Type B pancreatic cell (in vitro differentiated cells): ENCODE results near the gene ZNF165. TPM values are rescaled to one million over a fixed set of nuclear protein-coding genes. Genes with fewer than 3 reads are reported as not detected.
"Not testable (repeated sequence)": the region's sequence is repeated elsewhere in the genome, so short reads cannot be mapped to it uniquely, and the experiment has no call there.

Experiments used
- DNase-seq: peaks from one replicate; pipeline ENCODE4 v3.0.0; 2021; ENCODE audit warnings: mixed read lengths; ENCODE audit not compliant: unreplicated experiment; ENCODE audit errors: extremely low spot score
- H3K27ac Mint-ChIP-seq: 2 replicates; pipeline ENCODE4 v1.8.0; 2021; ENCODE audit warnings: mild to moderate bottlenecking, mixed read lengths
- H3K27me3 Mint-ChIP-seq: 2 replicates; pipeline ENCODE4 v1.8.0; 2021; ENCODE audit warnings: mixed read lengths
- H3K36me3 Mint-ChIP-seq: 2 replicates; pipeline ENCODE4 v1.8.0; 2021; ENCODE audit warnings: mixed read lengths
- H3K4me1 Mint-ChIP-seq: one replicate; pipeline ENCODE4 v1.8.0; 2021; ENCODE audit warnings: mixed read lengths; ENCODE audit not compliant: unreplicated experiment
- H3K4me3 Mint-ChIP-seq: 2 replicates; pipeline ENCODE4 v1.8.0; 2021; ENCODE audit warnings: mild to moderate bottlenecking, mixed read lengths
- H3K9me3 Mint-ChIP-seq: 2 replicates; pipeline ENCODE4 v1.8.0; 2021; ENCODE audit warnings: mixed read lengths
- total RNA-seq: library from RNA; stranded (reverse); gene quantifications from 2 replicates; pipeline ENCODE4 v1.2.1, GENCODE V29; 2021; ENCODE audit warnings: low replicate concordance
- TF ChIP-seq, protein P1 (sequence below): fragments of 200-600 bp; sonication (generic); conservative IDR thresholded peaks from 2 replicates; pipeline ENCODE4 v1.5.0; 2021; ENCODE audit warnings: antibody characterized with exemption, mild to moderate bottlenecking

ZNF165 gene
- total RNA-seq, 1 donor from 2014 or later = 4.3 TPM

DNA sequence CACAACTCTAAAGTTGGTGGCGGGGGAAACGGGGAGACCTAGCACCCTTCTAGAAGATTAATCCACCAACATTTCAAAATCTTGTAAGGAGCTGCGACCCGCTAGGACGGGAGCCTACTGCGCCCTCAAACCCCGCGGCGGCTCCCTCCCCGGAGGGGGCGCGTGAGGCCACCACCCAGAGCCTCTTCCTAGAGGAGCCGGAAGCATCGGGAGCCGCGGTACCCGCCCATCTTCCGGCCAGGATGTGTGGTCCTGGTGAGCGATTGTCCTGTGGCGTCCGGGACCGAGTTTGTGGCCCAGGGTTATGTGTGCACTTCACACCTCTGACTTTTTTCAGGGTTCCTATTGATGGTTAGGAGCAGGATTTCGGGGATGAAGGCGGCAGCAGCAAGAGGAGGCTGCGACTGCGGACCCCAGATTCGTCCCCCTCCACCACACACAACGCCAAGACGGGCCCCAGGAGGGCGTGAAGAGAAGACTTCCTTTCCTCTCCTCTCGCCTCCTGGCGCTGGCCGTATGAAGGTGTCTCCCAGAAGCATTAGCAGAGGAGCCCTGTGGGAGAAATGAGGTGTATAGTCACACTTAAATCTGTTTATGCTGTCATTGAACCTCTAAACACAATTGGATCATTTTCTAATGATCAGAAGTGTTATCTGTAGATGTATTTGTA is 10.7 kb downstream of the ZNF165 start:
- H3K36me3 Mint-ChIP-seq = peaks cover 49% of the 10 kb centered on the region
- H3K4me1 Mint-ChIP-seq = no peaks in the 10 kb centered on the region

DNA sequence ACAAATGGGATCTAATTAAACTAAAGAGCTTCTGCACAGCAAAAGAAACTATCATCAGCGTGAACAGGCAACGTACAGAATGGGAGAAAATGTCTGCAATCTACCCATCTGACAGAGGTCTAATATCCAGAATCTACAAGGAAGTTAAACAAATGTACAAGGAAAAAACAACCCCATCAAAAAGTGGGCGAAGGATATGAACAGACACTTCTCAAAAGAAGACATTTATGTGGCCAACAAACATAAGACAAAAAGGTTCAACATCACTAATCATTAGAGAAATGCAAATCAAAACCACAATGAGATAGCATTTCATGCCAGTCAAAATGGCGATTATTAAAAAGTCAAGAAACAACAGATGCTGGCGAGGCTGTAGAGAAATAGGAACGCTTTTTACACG is 21.9 kb downstream of the ZNF165 start:
- H3K27me3 Mint-ChIP-seq = peaks cover 13% of the 10 kb centered on the region
- not testable (repeated sequence) for H3K4me1 Mint-ChIP-seq, H3K27ac Mint-ChIP-seq, DNase-seq, H3K4me3 Mint-ChIP-seq, H3K9me3 Mint-ChIP-seq, H3K36me3 Mint-ChIP-seq

More for the DNA sequence above, 10.7 kb downstream of the ZNF165 start:
- Mint-ChIP-seq H3K9me3 (peaks cover 28% of the 10 kb centered on the region), H3K4me3 (no peak overlapping the region), H3K27ac (no peak overlapping the region), H3K27me3 (no peaks in the 10 kb centered on the region)
- TF ChIP-seq, protein P1, sequence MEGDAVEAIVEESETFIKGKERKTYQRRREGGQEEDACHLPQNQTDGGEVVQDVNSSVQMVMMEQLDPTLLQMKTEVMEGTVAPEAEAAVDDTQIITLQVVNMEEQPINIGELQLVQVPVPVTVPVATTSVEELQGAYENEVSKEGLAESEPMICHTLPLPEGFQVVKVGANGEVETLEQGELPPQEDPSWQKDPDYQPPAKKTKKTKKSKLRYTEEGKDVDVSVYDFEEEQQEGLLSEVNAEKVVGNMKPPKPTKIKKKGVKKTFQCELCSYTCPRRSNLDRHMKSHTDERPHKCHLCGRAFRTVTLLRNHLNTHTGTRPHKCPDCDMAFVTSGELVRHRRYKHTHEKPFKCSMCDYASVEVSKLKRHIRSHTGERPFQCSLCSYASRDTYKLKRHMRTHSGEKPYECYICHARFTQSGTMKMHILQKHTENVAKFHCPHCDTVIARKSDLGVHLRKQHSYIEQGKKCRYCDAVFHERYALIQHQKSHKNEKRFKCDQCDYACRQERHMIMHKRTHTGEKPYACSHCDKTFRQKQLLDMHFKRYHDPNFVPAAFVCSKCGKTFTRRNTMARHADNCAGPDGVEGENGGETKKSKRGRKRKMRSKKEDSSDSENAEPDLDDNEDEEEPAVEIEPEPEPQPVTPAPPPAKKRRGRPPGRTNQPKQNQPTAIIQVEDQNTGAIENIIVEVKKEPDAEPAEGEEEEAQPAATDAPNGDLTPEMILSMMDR = no peak
- DNase-seq = no peak

DNA sequence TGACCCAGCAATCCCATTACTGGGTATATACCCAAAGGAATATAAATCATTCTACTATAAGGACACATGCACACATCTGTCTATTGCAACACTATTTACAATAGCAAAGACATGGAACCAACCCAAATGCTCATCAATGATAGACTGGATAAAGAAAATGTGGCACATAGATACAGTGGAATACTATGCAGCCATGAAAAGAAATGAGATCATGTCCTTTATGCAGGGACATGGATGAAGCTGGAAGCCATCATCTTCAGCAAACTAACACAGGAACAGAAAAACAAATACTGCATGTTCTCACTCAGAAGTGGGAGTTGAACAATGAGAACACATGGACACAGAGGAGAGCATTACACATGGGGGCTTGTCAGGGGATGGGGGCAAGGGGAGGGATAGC is 22.3 kb downstream of the ZNF165 start:
- H3K36me3 Mint-ChIP-seq, H3K27ac Mint-ChIP-seq: not testable (repeated sequence)

DNA sequence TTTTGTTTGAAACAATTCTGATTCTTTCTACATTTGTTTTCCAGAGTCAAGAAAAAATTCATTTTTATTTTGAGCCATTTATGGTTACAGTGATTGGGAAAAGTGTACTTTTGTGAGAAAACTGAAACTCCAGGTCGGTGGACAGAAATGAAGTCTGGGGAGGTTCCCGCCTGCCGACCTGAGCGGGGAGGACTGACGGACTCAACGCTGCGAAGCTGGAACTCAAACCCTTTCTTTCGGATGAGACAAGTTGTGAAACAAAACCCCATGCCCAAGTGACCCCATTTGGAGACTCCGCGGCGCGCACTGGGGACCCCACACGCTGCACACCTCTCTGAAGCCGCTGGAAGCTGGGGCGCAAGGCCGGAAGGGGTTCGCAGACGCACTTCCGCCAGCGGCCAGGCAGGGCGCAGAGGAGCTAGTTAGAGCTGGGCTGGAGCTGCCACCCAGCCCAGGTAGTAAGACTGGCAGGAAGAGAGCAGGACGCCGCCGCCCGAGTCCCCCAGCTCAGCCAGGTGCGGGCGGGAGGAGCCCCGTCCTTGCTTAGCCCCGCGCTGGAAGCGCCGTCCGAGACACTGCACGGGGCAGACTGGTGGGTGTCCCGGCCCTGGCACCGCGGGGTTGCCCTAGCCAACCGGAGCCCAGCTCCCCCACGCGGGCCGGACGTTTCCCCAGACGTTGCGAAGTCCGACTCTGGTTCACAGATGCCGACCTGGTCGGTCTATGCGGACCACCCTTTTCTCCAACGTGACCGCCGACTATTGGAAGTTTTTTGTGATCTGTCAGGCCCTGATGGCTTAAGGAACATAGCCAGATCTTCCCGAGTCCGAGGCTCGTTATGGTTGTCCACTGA is 24.2 kb downstream of the ZNF165 start:
- H3K36me3 Mint-ChIP-seq = peaks cover 3% of the 10 kb centered on the region

More for the DNA sequence above, 22.3 kb downstream of the ZNF165 start:
- H3K9me3 Mint-ChIP-seq, H3K4me1 Mint-ChIP-seq, DNase-seq: not testable (repeated sequence)
- peak overlapping the region; percentile 34 for H3K4me3 Mint-ChIP-seq
- peaks cover 13% of the 10 kb centered on the region for H3K27me3 Mint-ChIP-seq

DNA sequence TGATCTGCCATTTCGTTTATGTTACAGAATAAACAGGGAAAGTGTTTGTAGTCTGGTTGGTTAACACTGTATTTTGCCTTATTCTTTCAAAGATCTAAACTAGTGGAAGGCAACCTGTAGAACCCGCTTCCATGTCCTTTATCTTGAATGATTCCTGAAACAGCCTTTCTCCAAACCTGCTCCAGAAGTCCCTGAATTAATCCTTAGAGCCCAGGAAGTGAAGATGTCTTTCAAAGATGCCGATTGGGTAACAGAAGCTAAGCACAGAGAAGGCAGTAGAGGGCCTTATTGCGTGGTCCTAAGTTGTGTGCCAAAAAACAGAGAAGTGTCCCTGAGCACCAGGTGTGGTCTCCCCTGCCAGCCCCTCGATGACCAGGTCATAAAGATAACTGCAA is 24.9 kb downstream of the ZNF165 start:
- peak overlapping the region; percentile 69 for H3K27ac Mint-ChIP-seq
- peaks cover 4% of the 10 kb centered on the region for H3K4me1 Mint-ChIP-seq
- H3K27me3 Mint-ChIP-seq = peaks cover 14% of the 10 kb centered on the region
- H3K4me3 Mint-ChIP-seq = peak overlapping the region; percentile 95
- H3K36me3 Mint-ChIP-seq = peaks cover 3% of the 10 kb centered on the region
- TF ChIP-seq, protein P1 = no peak
- H3K9me3 Mint-ChIP-seq = no peaks in the 10 kb centered on the region
- DNase-seq = no peak

More for the DNA sequence above, 24.2 kb downstream of the ZNF165 start:
- Mint-ChIP-seq H3K4me1 (peaks cover 4% of the 10 kb centered on the region), H3K27ac (peak overlapping the region; percentile 87), H3K27me3 (peaks cover 17% of the 10 kb centered on the region), H3K9me3 (no peaks in the 10 kb centered on the region), H3K4me3 (peak overlapping the region; percentile 95)
- TF ChIP-seq, protein P1 = peak; percentile 76
- DNase-seq = peak; percentile 83

DNA sequence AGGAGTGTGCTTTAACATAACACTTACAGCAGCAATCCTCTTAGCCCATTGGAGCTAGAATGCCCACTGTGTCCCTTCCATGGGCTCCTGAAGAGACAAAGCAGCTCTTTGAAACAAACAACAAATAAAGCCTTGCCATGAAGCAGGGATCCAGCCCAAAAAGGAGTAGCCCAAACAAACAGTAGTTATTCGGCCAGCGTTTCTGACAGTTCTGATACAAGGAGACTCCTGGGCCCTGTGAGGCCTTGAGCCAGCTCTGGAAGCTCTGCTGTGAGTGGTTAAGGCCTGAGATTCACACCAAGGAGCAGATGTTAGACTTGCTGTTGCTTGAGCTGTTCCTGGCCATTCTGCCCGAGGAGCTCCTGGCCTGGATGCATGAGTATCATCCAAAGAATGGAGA is 27.1 kb downstream of the ZNF165 start:
- no peaks in the 10 kb centered on the region for H3K9me3 Mint-ChIP-seq
- no peak overlapping the region for H3K27ac Mint-ChIP-seq
- H3K27me3 Mint-ChIP-seq = peaks cover 12% of the 10 kb centered on the region
- no peak for DNase-seq
- H3K36me3 Mint-ChIP-seq = peaks cover 3% of the 10 kb centered on the region
- no peak overlapping the region for H3K4me3 Mint-ChIP-seq
- TF ChIP-seq, protein P1 = no peak
- peaks cover 4% of the 10 kb centered on the region for H3K4me1 Mint-ChIP-seq
